Fibroblast of lung (primary cell): Measurements from ENCODE around the gene ASIC3.
A peak's percentile ranks its signal among the peaks of the same experiment; 100 is the strongest.

ENCODE experiments used
- CTCF ChIP-seq, 2 donors: IDR thresholded peaks in 1 of 2; conservative IDR thresholded peaks in 1 of 2; 1 replicate in 1 of 2; 2 replicates in 1 of 2; pipeline ENCODE4 v1.5.1; 2011 to 2012; ENCODE audit warnings: low read length in 2 of 2, control low read depth in 1 of 2, inconsistent platforms in 1 of 2, low read depth in 1 of 2, mild to moderate bottlenecking in 1 of 2
- EZH2 ChIP-seq: IDR thresholded peaks from 2 replicates; pipeline ENCODE4 v1.5.1; 2012; ENCODE audit warnings: low read length, control low read depth, mild to moderate bottlenecking; ENCODE audit errors: missing control alignments

- TF ChIP-seq CTCF (conservative IDR thresholded peaks at IDR 0.05 in 1 of 2, IDR thresholded peaks at IDR 0.05 in 1 of 2; ENCODE audit: low read depth in 1 of 2, low read length in 2 of 2) (peak; percentile 74 to 81), EZH2 (no peak)
Observed at GRCh38 chr7:151017953-151018420, 30.3 kb upstream of the ASIC3 start.
